ENCODE data around the gene LIN7B. TPM values are rescaled to one million over a fixed set of nuclear protein-coding genes. Genes with fewer than 3 reads are reported as not detected.

The LIN7B gene
- total and polyA plus RNA-seq, 2 of the 13 experiments (the other 11 are each of a cell fraction or from before 2014, with no cell fraction given) = 5.3 to 7.6 TPM

DNA sequence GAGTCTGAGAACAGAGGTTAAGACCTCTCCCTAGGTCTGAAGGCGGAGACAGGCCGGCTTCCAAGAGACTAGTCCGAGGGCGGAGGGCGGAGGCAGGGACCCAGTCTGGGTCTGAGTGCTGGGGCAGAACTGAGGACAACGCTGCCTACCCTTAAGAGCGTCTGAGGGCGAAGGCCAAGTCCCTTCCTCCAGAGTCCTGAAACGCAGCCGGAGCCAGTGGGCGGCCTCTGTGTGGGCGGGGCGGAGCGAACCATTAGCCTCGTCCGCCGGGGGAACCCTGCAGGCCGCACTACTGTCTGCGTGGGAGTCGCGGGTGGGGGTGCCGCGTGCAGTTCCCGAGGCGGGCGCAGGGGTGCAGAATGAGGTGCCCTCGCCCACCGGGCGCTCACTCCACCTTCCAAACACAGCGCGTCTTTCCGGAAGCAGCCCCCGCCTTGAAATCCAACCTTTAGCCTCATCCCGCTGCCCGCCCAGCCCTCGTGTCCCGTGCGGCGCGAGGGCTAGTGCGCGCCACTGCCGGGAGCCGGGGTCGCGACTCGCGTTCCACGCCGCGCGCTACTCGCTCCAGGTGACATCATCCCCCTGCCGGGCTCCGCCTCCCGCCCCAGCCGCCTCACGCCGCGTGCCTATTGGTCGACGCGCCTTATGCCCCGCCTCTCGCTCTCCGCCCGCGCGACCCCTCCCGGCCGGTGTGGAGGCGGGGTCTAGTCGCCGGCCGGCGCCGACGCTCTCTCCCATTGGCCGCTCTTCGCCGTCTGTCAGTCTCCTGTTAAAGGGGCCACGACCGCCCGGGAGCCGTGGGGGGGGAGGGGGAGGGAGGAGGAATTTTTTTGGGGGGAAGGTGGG lies 4.6 kb downstream of the LIN7B start, which contains the start of gene C19orf73 (continued):
- TF ChIP-seq CREM (IDR thresholded peaks at IDR 0.05) = no peak
- TF ChIP-seq CREM (CRISPR knock-in tag; IDR thresholded peaks at IDR 0.05) = no peak
- TF ChIP-seq, protein P1, sequence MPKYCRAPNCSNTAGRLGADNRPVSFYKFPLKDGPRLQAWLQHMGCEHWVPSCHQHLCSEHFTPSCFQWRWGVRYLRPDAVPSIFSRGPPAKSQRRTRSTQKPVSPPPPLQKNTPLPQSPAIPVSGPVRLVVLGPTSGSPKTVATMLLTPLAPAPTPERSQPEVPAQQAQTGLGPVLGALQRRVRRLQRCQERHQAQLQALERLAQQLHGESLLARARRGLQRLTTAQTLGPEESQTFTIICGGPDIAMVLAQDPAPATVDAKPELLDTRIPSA (CRISPR knock-in tag; IDR thresholded peaks at IDR 0.05; ENCODE audit: borderline replicate concordance) = no peak
- TF ChIP-seq MTA1 (CRISPR knock-in tag; IDR thresholded peaks at IDR 0.05; ENCODE audit: borderline replicate concordance) = peak; percentile 91
- no peak for TF ChIP-seq U2AF1 (optimal IDR thresholded peaks at IDR 0.05; ENCODE audit: low read depth, low read length)
- TF ChIP-seq GZF1 (CRISPR knock-in tag; IDR thresholded peaks at IDR 0.05) = no peak
- TF ChIP-seq POLR2AphosphoS5 (IDR thresholded peaks at IDR 0.05; ENCODE audit: low read depth, low read length) = 0 out of 2 replicates have a peak, but pooled peaks have one; percentile 38
- no peak for TF ChIP-seq TCF7 (IDR thresholded peaks at IDR 0.05; ENCODE audit: low read depth)
- TF ChIP-seq ZNF569 (CRISPR knock-in tag; IDR thresholded peaks at IDR 0.05; ENCODE audit: borderline replicate concordance) = 0 out of 2 replicates have a peak, but pooled peaks have one; percentile 35
- TF ChIP-seq MBD4 (IDR thresholded peaks at IDR 0.05; ENCODE audit: borderline replicate concordance, low read length) = no peak
- no peak for TF ChIP-seq GATAD1 (CRISPR knock-in tag; IDR thresholded peaks at IDR 0.05)
- no peak for TF ChIP-seq ZEB1 (IDR thresholded peaks at IDR 0.05; ENCODE audit: insufficient replicate concordance, low read depth)
- TF ChIP-seq, protein P2, sequence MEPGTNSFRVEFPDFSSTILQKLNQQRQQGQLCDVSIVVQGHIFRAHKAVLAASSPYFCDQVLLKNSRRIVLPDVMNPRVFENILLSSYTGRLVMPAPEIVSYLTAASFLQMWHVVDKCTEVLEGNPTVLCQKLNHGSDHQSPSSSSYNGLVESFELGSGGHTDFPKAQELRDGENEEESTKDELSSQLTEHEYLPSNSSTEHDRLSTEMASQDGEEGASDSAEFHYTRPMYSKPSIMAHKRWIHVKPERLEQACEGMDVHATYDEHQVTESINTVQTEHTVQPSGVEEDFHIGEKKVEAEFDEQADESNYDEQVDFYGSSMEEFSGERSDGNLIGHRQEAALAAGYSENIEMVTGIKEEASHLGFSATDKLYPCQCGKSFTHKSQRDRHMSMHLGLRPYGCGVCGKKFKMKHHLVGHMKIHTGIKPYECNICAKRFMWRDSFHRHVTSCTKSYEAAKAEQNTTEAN (CRISPR knock-in tag; conservative IDR thresholded peaks at IDR 0.05) = no peak
- TF ChIP-seq, protein P3, sequence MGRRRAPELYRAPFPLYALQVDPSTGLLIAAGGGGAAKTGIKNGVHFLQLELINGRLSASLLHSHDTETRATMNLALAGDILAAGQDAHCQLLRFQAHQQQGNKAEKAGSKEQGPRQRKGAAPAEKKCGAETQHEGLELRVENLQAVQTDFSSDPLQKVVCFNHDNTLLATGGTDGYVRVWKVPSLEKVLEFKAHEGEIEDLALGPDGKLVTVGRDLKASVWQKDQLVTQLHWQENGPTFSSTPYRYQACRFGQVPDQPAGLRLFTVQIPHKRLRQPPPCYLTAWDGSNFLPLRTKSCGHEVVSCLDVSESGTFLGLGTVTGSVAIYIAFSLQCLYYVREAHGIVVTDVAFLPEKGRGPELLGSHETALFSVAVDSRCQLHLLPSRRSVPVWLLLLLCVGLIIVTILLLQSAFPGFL (CRISPR knock-in tag; IDR thresholded peaks at IDR 0.05) = no peak
- no peak for TF ChIP-seq NFE2L2 (IDR thresholded peaks at IDR 0.05; ENCODE audit: low read length)
- TF ChIP-seq NR1H2 (CRISPR knock-in tag; IDR thresholded peaks at IDR 0.05; ENCODE audit: borderline replicate concordance, low read depth) = no peak
- TF ChIP-seq ZNF570 (CRISPR knock-in tag; IDR thresholded peaks at IDR 0.05; ENCODE audit: borderline replicate concordance) = 0 out of 2 replicates have a peak, but pooled peaks have one; percentile 80
- TF ChIP-seq, protein P4, sequence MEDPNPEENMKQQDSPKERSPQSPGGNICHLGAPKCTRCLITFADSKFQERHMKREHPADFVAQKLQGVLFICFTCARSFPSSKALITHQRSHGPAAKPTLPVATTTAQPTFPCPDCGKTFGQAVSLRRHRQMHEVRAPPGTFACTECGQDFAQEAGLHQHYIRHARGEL (CRISPR knock-in tag; IDR thresholded peaks at IDR 0.05) = no peak
- TF ChIP-seq MYNN (CRISPR knock-in tag; IDR thresholded peaks at IDR 0.05; ENCODE audit: low read depth) = no peak
- no peak for TF ChIP-seq TAF15 (IDR thresholded peaks at IDR 0.05; ENCODE audit: low read depth, low read length, poor library complexity, severe bottlenecking)
- no peak for TF ChIP-seq ZNF18 (CRISPR knock-in tag; IDR thresholded peaks at IDR 0.05; ENCODE audit: insufficient replicate concordance)
- no peak for TF ChIP-seq ZNF326 (CRISPR knock-in tag; IDR thresholded peaks at IDR 0.05; ENCODE audit: borderline replicate concordance)
- TF ChIP-seq RELA (CRISPR knock-in tag; IDR thresholded peaks at IDR 0.05) = no peak
- TF ChIP-seq, protein P5, sequence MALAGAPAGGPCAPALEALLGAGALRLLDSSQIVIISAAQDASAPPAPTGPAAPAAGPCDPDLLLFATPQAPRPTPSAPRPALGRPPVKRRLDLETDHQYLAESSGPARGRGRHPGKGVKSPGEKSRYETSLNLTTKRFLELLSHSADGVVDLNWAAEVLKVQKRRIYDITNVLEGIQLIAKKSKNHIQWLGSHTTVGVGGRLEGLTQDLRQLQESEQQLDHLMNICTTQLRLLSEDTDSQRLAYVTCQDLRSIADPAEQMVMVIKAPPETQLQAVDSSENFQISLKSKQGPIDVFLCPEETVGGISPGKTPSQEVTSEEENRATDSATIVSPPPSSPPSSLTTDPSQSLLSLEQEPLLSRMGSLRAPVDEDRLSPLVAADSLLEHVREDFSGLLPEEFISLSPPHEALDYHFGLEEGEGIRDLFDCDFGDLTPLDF (CRISPR knock-in tag; IDR thresholded peaks at IDR 0.05) = peak; percentile 80

Data from HepG2 (cell line).